Stimulated activated CD8-positive, alpha-beta memory T cell treated with anti-CD3 and anti-CD28 coated beads, Interleukin-15, amount 100 ng/mL, for 48 hours (primary cell): ENCODE results near the gene DMBX1.

ENCODE experiments used
- DNase-seq, 2 donors: peaks; one replicate each; pipeline ENCODE4 v3.0.0-alpha.2; 2020; ENCODE audit warnings: low read depth in 2 of 2

Gene DMBX1

GRCh38 chr1:46459315-46459714, 30.3 kb upstream of the DMBX1 start:
- DNase-seq, result no peak

GRCh38 chr1:46461017-46461808, 28.4 kb upstream of the DMBX1 start:
- DNase-seq, result no peak

- DNase-seq, result no peak
These were observed 27.7 kb upstream of the DMBX1 start for GRCh38 chr1:46461809-46462448.

- no peak for DNase-seq
These were observed 25.6 kb upstream of the DMBX1 start for GRCh38 chr1:46464013-46464548.

GRCh38 chr1:46464915-46465314, 24.7 kb upstream of the DMBX1 start:
- no peak for DNase-seq

GRCh38 chr1:46465981-46466476, 23.6 kb upstream of the DMBX1 start:
- no peak for DNase-seq

GRCh38 chr1:46466477-46467182, 23.0 kb upstream of the DMBX1 start:
- DNase-seq, result no peak

GRCh38 chr1:46467183-46467504, 22.5 kb upstream of the DMBX1 start:
- DNase-seq, result no peak

- no peak for DNase-seq
These were observed 19.8 kb upstream of the DMBX1 start for GRCh38 chr1:46469881-46470280.

- DNase-seq, result no peak
These were observed 17.7 kb upstream of the DMBX1 start for GRCh38 chr1:46471848-46472492.

GRCh38 chr1:46472498-46473181, 17.0 kb upstream of the DMBX1 start:
- DNase-seq, result no peak

GRCh38 chr1:46473991-46474390, 15.6 kb upstream of the DMBX1 start:
- DNase-seq, result no peak

GRCh38 chr1:46474570-46474969, 15.1 kb upstream of the DMBX1 start:
- no peak for DNase-seq

GRCh38 chr1:46476673-46477072, 13.0 kb upstream of the DMBX1 start:
- no peak for DNase-seq

GRCh38 chr1:46477153-46477929, 12.3 kb upstream of the DMBX1 start:
- DNase-seq, result peak; percentile 55 to 59

- no peak for DNase-seq
These were observed 10.7 kb upstream of the DMBX1 start for GRCh38 chr1:46478721-46479485.

- DNase-seq, result no peak
These were observed 9.8 kb upstream of the DMBX1 start for GRCh38 chr1:46479744-46480350.

GRCh38 chr1:46480959-46481646, 8.5 kb upstream of the DMBX1 start:
- no peak for DNase-seq

GRCh38 chr1:46481961-46482360, 7.7 kb upstream of the DMBX1 start:
- DNase-seq, result no peak
